Esophagus muscularis mucosa (tissue), 4 donors: ENCODE measurements around the gene DIP2B. TPM values are rescaled to one million over a fixed set of nuclear protein-coding genes. Genes with fewer than 3 reads are reported as not detected.

Source experiments
- DNase-seq: peaks from one replicate; pipeline ENCODE4 v3.0.0-alpha.2; 2017; ENCODE audit errors: extremely low spot score
- H3K27ac ChIP-seq, 4 donors: fragments of 200-600 bp; sonication (generic); replicated peaks in 1 of 4; 1 replicate in 3 of 4; 2 replicates in 1 of 4; pipeline ENCODE4 v1.5.1; 2016 to 2019; ENCODE audit warnings: mild to moderate bottlenecking in 1 of 4
- H3K27me3 ChIP-seq, 4 donors: fragments of 200-600 bp; sonication (generic); one replicate each; pipeline versions ENCODE4 v1.5.1 to v1.6.0; 2016 to 2019
- H3K36me3 ChIP-seq, 4 donors: fragments of 200-600 bp; sonication (generic); one replicate each; pipeline ENCODE4 v1.5.1; 2016 to 2019
- H3K4me1 ChIP-seq, 4 donors: fragments of 200-600 bp; sonication (generic); one replicate each; pipeline ENCODE4 v1.5.1; 2016 to 2019
- H3K4me3 ChIP-seq, 4 donors: fragments of 200-600 bp; sonication (generic); 1 replicate in 2 of 4; 2 replicates in 2 of 4; pipeline ENCODE4 v1.5.1; 2016 to 2019; ENCODE audit warnings: mild to moderate bottlenecking in 4 of 4, moderate library complexity in 1 of 4
- H3K9me3 ChIP-seq, 4 donors: fragments of 200-600 bp; sonication (generic); 1 replicate in 3 of 4; 2 replicates in 1 of 4; pipeline ENCODE4 v1.5.1; 2016 to 2019
- CTCF ChIP-seq, 3 experiments: fragments of 200-600 bp in 2 of 3; fragments of 450-650 bp in 1 of 3; sonication (generic) in 2 of 3; IDR thresholded peaks; one replicate each; pipeline ENCODE4 v1.5.1; 2017 to 2019; ENCODE audit warnings: antibody characterized with exemption in 3 of 3, mild to moderate bottlenecking in 2 of 3, moderate library complexity in 1 of 3
- EP300 ChIP-seq: sonication (generic); formaldehyde crosslinking; IDR thresholded peaks from one replicate; pipeline ENCODE4 v1.6.1; 2017; ENCODE audit warnings: antibody characterized with exemption
- POLR2A ChIP-seq: fragments of 450-650 bp; IDR thresholded peaks from one replicate; pipeline ENCODE4 v1.6.1; 2017; ENCODE audit warnings: antibody characterized with exemption, moderate library complexity, mild to moderate bottlenecking, low read depth
- POLR2AphosphoS5 ChIP-seq, 2 donors: sonication (generic); formaldehyde crosslinking; IDR thresholded peaks; one replicate each; pipeline ENCODE4 v1.6.1; 2017; ENCODE audit warnings: antibody characterized with exemption in 2 of 2
- WGBS: methylation state at CpG from one replicate; pipeline ENCODE4 v1.1.5; 2018; 5-methylcytosine and 5-hydroxymethylcytosine counted together
- intact Hi-C: fragments of 100-400 bp; cut with DNase I; formaldehyde crosslinking; loops from one replicate; pipeline ENCODE4 v1.15.1; 2023
- total RNA-seq, 4 donors: library from RNA; depleted of rRNA; stranded (reverse); fragments of >200 nt; gene quantifications; one replicate each; pipeline versions ENCODE4 v1.1.0 to v1.2.1, GENCODE V29; 2016

Gene DIP2B
- total RNA-seq, 4 donors from 2014 or later: 18.7 to 23.0 (median 20.6) TPM

GRCh38 chr12:50514526-50515276, 9.9 kb downstream of the DIP2B start:
- no peak for DNase-seq
- Histone ChIP-seq H3K4me1 (peaks cover 22 to 63% (median 58%) of the 10 kb centered on the region in 4 donors), H3K27me3 (no peaks in the 10 kb centered on the region), H3K36me3 (no peaks in the 10 kb centered on the region), H3K9me3 (no peaks in the 10 kb centered on the region), H3K4me3 (no peak overlapping the region), H3K27ac (no peak overlapping the region)
- TF ChIP-seq CTCF (IDR thresholded peaks at IDR 0.05) (no peak), EP300 (no peak), POLR2AphosphoS5 (IDR thresholded peaks at IDR 0.05) (no peak), POLR2A (no peak)
- WGBS: 85% methylated on average over 4 of the region's 4 CpGs
- intact Hi-C loops: no loop called here

GRCh38 chr12:50515587-50515986, 10.8 kb downstream of the DIP2B start:
- TF ChIP-seq POLR2AphosphoS5 (IDR thresholded peaks at IDR 0.05): no peak
- TF ChIP-seq POLR2A: no peak
- no peak for TF ChIP-seq CTCF (IDR thresholded peaks at IDR 0.05)
- TF ChIP-seq EP300: no peak
- no peak for DNase-seq
- Histone ChIP-seq H3K27me3 (no peaks in the 10 kb centered on the region), H3K9me3 (no peaks in the 10 kb centered on the region), H3K36me3 (no peaks in the 10 kb centered on the region), H3K27ac (no peak overlapping the region), H3K4me1 (peaks cover 26 to 61% (median 56%) of the 10 kb centered on the region in 4 donors), H3K4me3 (no peak overlapping the region)
- WGBS: 73% methylated on average over 2 of the region's 2 CpGs
- intact Hi-C loops: no loop called here

DNA sequence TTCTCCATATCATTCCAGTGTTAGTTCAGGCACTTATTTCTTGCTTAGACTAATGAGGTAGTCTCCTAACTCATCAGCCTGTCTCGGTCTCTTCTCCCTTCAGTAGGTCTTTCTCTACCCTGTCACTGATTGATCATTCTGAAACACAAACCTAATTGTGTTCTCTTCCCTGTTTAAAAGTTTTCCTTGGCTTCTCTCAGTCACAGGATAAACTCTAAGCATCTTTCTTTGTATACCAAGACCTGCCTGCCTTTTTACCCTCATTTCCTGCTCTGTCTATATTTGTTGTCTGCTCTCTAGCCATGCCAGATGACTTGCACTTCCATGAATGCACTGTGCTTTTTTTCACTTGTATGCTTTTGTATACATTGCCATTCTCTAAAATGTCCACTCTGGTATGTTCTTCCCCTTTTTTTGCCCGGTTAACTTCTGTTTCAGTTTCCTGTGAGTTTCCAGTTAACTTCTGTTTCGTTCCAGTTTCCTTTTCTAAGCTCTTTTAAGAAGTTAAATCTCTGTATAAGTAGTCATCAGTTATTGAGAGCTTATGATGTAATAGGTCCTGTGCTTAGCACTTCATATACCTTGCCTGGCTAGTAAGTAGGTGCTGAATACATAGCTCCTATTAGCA, 12.8 kb downstream of the DIP2B start:
- Histone ChIP-seq H3K4me1 (peaks cover 33 to 66% (median 64%) of the 10 kb centered on the region in 4 donors), H3K27me3 (no peaks in the 10 kb centered on the region), H3K4me3 (no peak overlapping the region), H3K36me3 (no peaks in the 10 kb centered on the region), H3K27ac (peak overlapping the region; percentile 10 to 47 (median 31)), H3K9me3 (no peaks in the 10 kb centered on the region)
- DNase-seq: no peak
- TF ChIP-seq CTCF (IDR thresholded peaks at IDR 0.05) (no peak), EP300 (no peak), POLR2AphosphoS5 (IDR thresholded peaks at IDR 0.05) (no peak), POLR2A (no peak)
- 27% methylated on average over 3 of the region's 3 CpGs for WGBS
- intact Hi-C loops: no loop called here

GRCh38 chr12:50518090-50518489, 13.3 kb downstream of the DIP2B start:
- Histone ChIP-seq H3K9me3 (no peaks in the 10 kb centered on the region), H3K27me3 (no peaks in the 10 kb centered on the region), H3K4me3 (no peak overlapping the region), H3K36me3 (no peaks in the 10 kb centered on the region), H3K27ac (peak overlapping the region in 1 of 4 donors; percentile 31), H3K4me1 (peaks cover 33 to 66% (median 62%) of the 10 kb centered on the region in 4 donors)
- intact Hi-C loops: no loop called here
- DNase-seq: no peak
- TF ChIP-seq EP300: no peak
- TF ChIP-seq POLR2AphosphoS5 (IDR thresholded peaks at IDR 0.05): no peak
- TF ChIP-seq POLR2A: no peak
- TF ChIP-seq CTCF (IDR thresholded peaks at IDR 0.05): no peak
- WGBS: 85% methylated on average over 11 of the region's 11 CpGs
